ENCODE data around the gene C5.
"Not testable (repeated sequence)": the region's sequence is repeated elsewhere in the genome, so short reads cannot be mapped to it uniquely, and the experiment has no call there.

The C5 gene

GRCh38 chr9:121050128-121050988 is at the start of gene C5:
Gene C5, minus strand, starts transcription at chr9:121050275. Its CDS starts 29 bp downstream, at chr9:121050246.
- DNase-seq, result no peak

GRCh38 chr9:121098567-121099198 is 48.6 kb upstream of the C5 start:
- DNase-seq, result no peak

- DNase-seq, result no peak
These were observed 45.0 kb upstream of the C5 start for GRCh38 chr9:121095057-121095456.

GRCh38 chr9:121090743-121091142 is 40.7 kb upstream of the C5 start:
- DNase-seq, result not testable (repeated sequence)

GRCh38 chr9:121088576-121088975 is 38.5 kb upstream of the C5 start:
- DNase-seq, result no peak

GRCh38 chr9:121085661-121086060 is 35.6 kb upstream of the C5 start:
- no peak for DNase-seq

GRCh38 chr9:121082075-121082474 is 32.0 kb upstream of the C5 start:
- DNase-seq, result no peak

GRCh38 chr9:121075251-121076036 is 25.4 kb upstream of the C5 start:
- no peak for DNase-seq

- peak; percentile 94 for DNase-seq
These were observed 24.5 kb upstream of the C5 start, which contains the start of gene CNTRL for GRCh38 chr9:121074370-121075250. Gene CNTRL, plus strand, starts transcription at chr9:121074955. Its CDS starts 13,372 bp downstream, at chr9:121088327.

GRCh38 chr9:121073038-121073437 is 23.0 kb upstream of the C5 start:
- DNase-seq, result no peak

GRCh38 chr9:121071756-121072421 is 21.8 kb upstream of the C5 start:
- DNase-seq, result peak; percentile 18

GRCh38 chr9:121071370-121071755 is 21.3 kb upstream of the C5 start:
- DNase-seq, result peak; percentile 38

GRCh38 chr9:121069396-121069795 is 19.3 kb upstream of the C5 start:
- no peak for DNase-seq

- no peak for DNase-seq
These were observed 17.6 kb upstream of the C5 start for GRCh38 chr9:121067640-121068039.

- no peak for DNase-seq
These were observed 16.8 kb upstream of the C5 start for GRCh38 chr9:121066850-121067249.

GRCh38 chr9:121059998-121060636 is 10.0 kb upstream of the C5 start:
- peak; percentile 47 for DNase-seq

GRCh38 chr9:121059513-121059912 is 9.4 kb upstream of the C5 start:
- DNase-seq, result no peak

GRCh38 chr9:121057821-121058220 is 7.7 kb upstream of the C5 start:
- DNase-seq, result no peak

- no peak for DNase-seq
These were observed 5.6 kb upstream of the C5 start for GRCh38 chr9:121055642-121056143.

- no peak for DNase-seq
These were observed 3.5 kb upstream of the C5 start for GRCh38 chr9:121053544-121053943.

GRCh38 chr9:121048618-121049017 is 1.5 kb downstream of the C5 start:
- DNase-seq, result no peak
